ENCODE data around the gene CRTAP. TPM values are rescaled to one million over a fixed set of nuclear protein-coding genes. Genes with fewer than 3 reads are reported as not detected.
"Not testable (repeated sequence)": the region's sequence is repeated elsewhere in the genome, so short reads cannot be mapped to it uniquely, and the experiment has no call there.

Gene CRTAP
- total and polyA plus RNA-seq, 5 donors from 2014 or later, result 44.0 to 112 (median 97.5) TPM

DNA sequence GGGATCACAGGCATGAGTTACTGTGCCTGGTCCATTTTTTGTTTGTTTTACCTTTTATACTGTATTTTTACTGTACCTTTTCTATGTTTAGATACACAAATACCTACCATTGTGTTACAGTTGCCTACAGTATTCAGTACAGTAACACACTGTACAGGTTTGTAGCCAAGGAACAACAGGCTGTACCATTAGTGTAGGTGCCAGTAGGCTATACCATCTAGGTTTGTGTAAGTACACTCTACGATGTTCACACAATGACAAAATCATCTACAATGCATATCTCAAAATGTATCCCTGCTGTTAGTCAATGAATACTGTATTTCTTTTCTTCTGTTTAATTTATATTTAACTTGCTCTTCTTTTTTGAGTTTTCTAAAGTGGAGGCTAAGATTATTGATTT is 67.8 kb downstream of the CRTAP start:
- peaks cover 5 to 12% of the 10 kb centered on the region in 2 experiments for H3K9me3 ChIP-seq (ENCODE audit: control insufficient read depth in 2 of 2, low read length in 2 of 2)
- peaks cover 19% of the 10 kb centered on the region for H3K27me3 Mint-ChIP-seq
- H3K4me1 Mint-ChIP-seq; H3K36me3 Mint-ChIP-seq; H3K27ac ChIP-seq (ENCODE audit: insufficient read depth, low read length, poor library complexity, severe bottlenecking); H3K27ac Mint-ChIP-seq; H3K4me3 Mint-ChIP-seq; H3K36me3 ChIP-seq (ENCODE audit: control insufficient read depth, insufficient read depth, low read length); H3K27me3 ChIP-seq (ENCODE audit: control insufficient read depth, insufficient read depth, low read length); DNase-seq; ATAC-seq (ENCODE audit: low read depth in 2 of 2); H3K4me1 ChIP-seq (ENCODE audit: control insufficient read depth, insufficient read depth, low read length, poor library complexity, severe bottlenecking); H3K4me3 ChIP-seq (ENCODE audit: low read depth, low read length): not testable (repeated sequence)
- H3K9me3 Mint-ChIP-seq, result peaks cover 0 to 20% (median 4%) of the 10 kb centered on the region in 7 donors

DNA sequence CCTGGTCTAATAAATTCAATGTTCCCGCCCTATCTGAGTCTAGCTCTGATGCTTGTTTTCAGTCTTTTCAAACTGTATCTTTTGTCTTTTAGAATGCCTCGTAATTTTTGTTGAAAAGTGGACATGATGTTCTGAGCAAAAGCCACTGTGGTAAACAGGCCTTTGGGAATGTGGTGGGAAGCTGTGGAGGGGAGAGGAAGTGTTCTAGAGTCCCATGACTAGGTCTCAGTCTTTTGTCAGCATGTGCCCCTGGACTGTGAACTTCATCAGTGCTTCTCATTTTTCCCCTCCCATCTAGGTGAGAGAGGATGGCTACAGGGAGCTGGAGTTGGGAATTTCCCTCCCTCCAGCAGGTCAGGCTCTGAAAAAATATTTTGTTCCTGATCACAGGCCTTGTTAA is 71.0 kb downstream of the CRTAP start:
- Histone ChIP-seq H3K36me3 (ENCODE audit: control insufficient read depth, insufficient read depth, low read length) (no peaks in the 10 kb centered on the region), H3K27me3 (ENCODE audit: control insufficient read depth, insufficient read depth, low read length) (peaks cover 3% of the 10 kb centered on the region), H3K9me3 (ENCODE audit: control insufficient read depth in 2 of 2, low read length in 2 of 2) (peaks cover 0 to 4% of the 10 kb centered on the region in 2 experiments), H3K27ac (ENCODE audit: insufficient read depth, low read length, poor library complexity, severe bottlenecking) (no peak overlapping the region), H3K4me3 (ENCODE audit: low read depth, low read length) (no peak overlapping the region), H3K4me1 (ENCODE audit: control insufficient read depth, insufficient read depth, low read length, poor library complexity, severe bottlenecking) (no peaks in the 10 kb centered on the region)
- H3K27me3 Mint-ChIP-seq, result peaks cover 24% of the 10 kb centered on the region
- ATAC-seq (ENCODE audit: low read depth in 2 of 2) (no peak), DNase-seq (no peak)
- H3K36me3 Mint-ChIP-seq, result no peaks in the 10 kb centered on the region
- H3K27ac Mint-ChIP-seq, result no peak overlapping the region
- peaks cover 0 to 12% (median 3%) of the 10 kb centered on the region in 7 donors for H3K9me3 Mint-ChIP-seq
- H3K4me1 Mint-ChIP-seq, result peaks cover 0 to 6% (median 0%) of the 10 kb centered on the region in 4 donors
- no peak overlapping the region for H3K4me3 Mint-ChIP-seq

DNA sequence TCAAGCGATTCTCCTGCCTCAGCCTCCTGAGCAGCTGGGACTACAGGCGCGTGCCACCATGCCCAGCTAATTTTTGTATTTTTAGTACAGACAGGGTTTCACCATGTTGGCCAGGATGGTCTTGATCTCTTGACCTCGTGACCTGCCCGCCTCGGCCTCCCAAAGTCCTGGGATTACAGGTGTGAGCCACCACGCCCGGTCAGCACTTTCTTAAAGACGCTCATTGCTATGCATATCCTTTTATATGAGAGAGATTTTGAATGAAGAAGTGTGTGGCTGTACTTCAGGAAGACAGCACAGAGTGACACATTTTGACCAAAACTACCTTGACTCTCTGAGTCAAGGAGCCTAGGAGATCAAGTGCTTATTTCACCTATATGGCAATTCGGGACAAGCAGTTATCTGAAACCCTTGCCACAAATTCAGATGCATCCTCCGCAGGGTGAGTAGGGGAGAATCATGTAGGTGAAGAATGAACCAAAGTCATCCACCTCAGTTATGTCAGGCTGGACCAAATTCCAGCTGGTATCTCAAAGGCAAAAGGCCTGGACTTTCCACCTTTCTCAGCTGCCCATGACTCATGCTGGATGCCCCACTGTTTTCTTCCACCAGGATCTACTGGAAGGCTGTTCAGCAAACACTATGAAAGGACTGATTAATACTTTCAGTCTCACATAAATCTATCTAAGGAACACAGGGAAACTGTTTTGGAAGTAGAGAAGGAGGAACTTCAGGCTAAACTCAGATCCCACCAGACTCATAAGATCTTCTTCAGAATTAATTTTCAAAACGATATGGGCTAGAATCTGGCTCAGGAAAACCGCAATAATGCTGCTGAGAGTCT is 72.9 kb downstream of the CRTAP start:
- H3K27me3 Mint-ChIP-seq, result peaks cover 22% of the 10 kb centered on the region
- H3K4me3 Mint-ChIP-seq, result no peak overlapping the region
- DNase-seq, result no peak
- Histone ChIP-seq H3K27me3 (ENCODE audit: control insufficient read depth, insufficient read depth, low read length) (peaks cover 3% of the 10 kb centered on the region), H3K4me1 (ENCODE audit: control insufficient read depth, insufficient read depth, low read length, poor library complexity, severe bottlenecking) (no peaks in the 10 kb centered on the region), H3K27ac (ENCODE audit: insufficient read depth, low read length, poor library complexity, severe bottlenecking) (no peak overlapping the region), H3K4me3 (ENCODE audit: low read depth, low read length) (no peak overlapping the region), H3K36me3 (ENCODE audit: control insufficient read depth, insufficient read depth, low read length) (no peaks in the 10 kb centered on the region), H3K9me3 (ENCODE audit: control insufficient read depth in 2 of 2, low read length in 2 of 2) (peaks cover 0 to 4% of the 10 kb centered on the region in 2 experiments)
- ATAC-seq (ENCODE audit: low read depth in 2 of 2), result no peak
- H3K36me3 Mint-ChIP-seq, result no peaks in the 10 kb centered on the region
- H3K9me3 Mint-ChIP-seq, result peaks cover 0 to 12% (median 1%) of the 10 kb centered on the region in 7 donors
- no peak overlapping the region for H3K27ac Mint-ChIP-seq
- H3K4me1 Mint-ChIP-seq, result peaks cover 0 to 6% (median 0%) of the 10 kb centered on the region in 4 donors

DNA sequence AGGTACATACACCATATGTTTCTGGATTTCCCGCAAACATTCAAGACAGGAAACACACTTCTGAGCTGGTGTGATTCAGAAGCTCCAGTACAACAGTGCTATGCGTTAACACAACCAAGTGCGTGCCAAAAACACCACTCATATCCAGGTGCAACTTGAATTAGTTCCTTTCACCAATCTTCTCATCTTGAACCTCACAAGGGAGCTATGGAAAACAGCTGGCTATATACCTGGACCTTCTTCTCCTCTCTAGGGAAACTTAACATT is 73.5 kb downstream of the CRTAP start:
- H3K4me1 Mint-ChIP-seq, result peaks cover 0 to 2% (median 0%) of the 10 kb centered on the region in 4 donors
- no peak for DNase-seq

DNA sequence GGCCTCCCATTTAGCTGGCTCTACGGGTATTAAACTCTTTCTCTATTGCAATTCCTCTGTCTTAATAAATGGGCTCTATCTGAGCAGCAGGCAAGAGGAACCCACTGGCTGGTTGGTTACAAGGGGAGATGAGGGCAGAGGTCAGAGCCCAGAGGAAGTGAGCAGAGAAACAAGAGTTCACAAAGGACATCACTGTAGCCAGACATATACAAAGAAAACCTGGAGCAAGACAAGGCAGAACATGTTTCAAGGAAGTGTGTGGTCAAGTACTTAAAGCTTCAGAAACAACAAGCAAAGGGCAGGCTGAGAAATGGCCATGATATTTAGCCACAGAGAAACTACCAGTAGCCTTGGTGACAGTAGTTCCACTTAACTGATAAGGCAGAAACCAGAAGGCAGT is 80.5 kb downstream of the CRTAP start:
- H3K4me3 ChIP-seq (ENCODE audit: low read depth, low read length), result no peak overlapping the region
- ATAC-seq (ENCODE audit: low read depth in 2 of 2) (no peak), DNase-seq (no peak)
- no peaks in the 10 kb centered on the region for H3K36me3 ChIP-seq (ENCODE audit: control insufficient read depth, insufficient read depth, low read length)
- no peaks in the 10 kb centered on the region for H3K27me3 ChIP-seq (ENCODE audit: control insufficient read depth, insufficient read depth, low read length)
- no peaks in the 10 kb centered on the region for H3K9me3 ChIP-seq (ENCODE audit: control insufficient read depth in 2 of 2, low read length in 2 of 2)
- Mint-ChIP-seq H3K27ac (no peak overlapping the region), H3K4me1 (no peaks in the 10 kb centered on the region), H3K27me3 (no peaks in the 10 kb centered on the region), H3K9me3 (no peaks in the 10 kb centered on the region), H3K36me3 (no peaks in the 10 kb centered on the region), H3K4me3 (no peak overlapping the region)
- no peaks in the 10 kb centered on the region for H3K4me1 ChIP-seq (ENCODE audit: control insufficient read depth, insufficient read depth, low read length, poor library complexity, severe bottlenecking)
- H3K27ac ChIP-seq (ENCODE audit: insufficient read depth, low read length, poor library complexity, severe bottlenecking), result no peak overlapping the region

More for the DNA sequence above, 73.5 kb downstream of the CRTAP start:
- no peak overlapping the region for H3K4me3 ChIP-seq (ENCODE audit: low read depth, low read length)
- no peak for ATAC-seq (ENCODE audit: low read depth in 2 of 2)
- H3K36me3 ChIP-seq (ENCODE audit: control insufficient read depth, insufficient read depth, low read length), result no peaks in the 10 kb centered on the region
- no peak overlapping the region for H3K27ac Mint-ChIP-seq
- H3K27ac ChIP-seq (ENCODE audit: insufficient read depth, low read length, poor library complexity, severe bottlenecking), result no peak overlapping the region
- H3K9me3 ChIP-seq (ENCODE audit: control insufficient read depth in 2 of 2, low read length in 2 of 2), result peaks cover 0 to 3% of the 10 kb centered on the region in 2 experiments
- H3K27me3 Mint-ChIP-seq, result peaks cover 17% of the 10 kb centered on the region
- H3K9me3 Mint-ChIP-seq, result peaks cover 0 to 8% (median under 1%) of the 10 kb centered on the region in 7 donors
- no peaks in the 10 kb centered on the region for H3K4me1 ChIP-seq (ENCODE audit: control insufficient read depth, insufficient read depth, low read length, poor library complexity, severe bottlenecking)
- H3K36me3 Mint-ChIP-seq, result no peaks in the 10 kb centered on the region
- H3K4me3 Mint-ChIP-seq, result no peak overlapping the region
- peaks cover 3% of the 10 kb centered on the region for H3K27me3 ChIP-seq (ENCODE audit: control insufficient read depth, insufficient read depth, low read length)

- H3K4me1 Mint-ChIP-seq, result no peaks in the 10 kb centered on the region
- Histone ChIP-seq H3K4me1 (ENCODE audit: control insufficient read depth, insufficient read depth, low read length, poor library complexity, severe bottlenecking) (no peaks in the 10 kb centered on the region), H3K4me3 (ENCODE audit: low read depth, low read length) (no peak overlapping the region), H3K9me3 (ENCODE audit: control insufficient read depth in 2 of 2, low read length in 2 of 2) (no peaks in the 10 kb centered on the region), H3K27ac (ENCODE audit: insufficient read depth, low read length, poor library complexity, severe bottlenecking) (no peak overlapping the region), H3K27me3 (ENCODE audit: control insufficient read depth, insufficient read depth, low read length) (no peaks in the 10 kb centered on the region), H3K36me3 (ENCODE audit: control insufficient read depth, insufficient read depth, low read length) (no peaks in the 10 kb centered on the region)
- H3K27me3 Mint-ChIP-seq, result no peaks in the 10 kb centered on the region
- DNase-seq (no peak), ATAC-seq (ENCODE audit: low read depth in 2 of 2) (no peak)
- H3K36me3 Mint-ChIP-seq, result no peaks in the 10 kb centered on the region
- H3K27ac Mint-ChIP-seq, result no peak overlapping the region
- H3K9me3 Mint-ChIP-seq, result no peaks in the 10 kb centered on the region
- no peak overlapping the region for H3K4me3 Mint-ChIP-seq
Measured at GRCh38 chr3:33196538-33196937, 82.7 kb downstream of the CRTAP start.

Other genes starting within 250 kb of the CRTAP start
- gene CCR4, start 162.4 kb upstream of the CRTAP start, total RNA-seq, result 366 TPM
- gene CCR4, start 162.4 kb upstream of the CRTAP start, polyA plus RNA-seq, result 100 to 1,000 TPM in 1 of 4 donors, 10 to 100 TPM in 3; 80.8 to 109 (median 93.6) TPM
- gene GLB1, start 16.9 kb upstream of the CRTAP start, total RNA-seq, result 42.2 TPM
- 10 to 100 TPM; 52.7 to 73.2 (median 63.8) TPM for gene GLB1, start 16.9 kb upstream of the CRTAP start, polyA plus RNA-seq
- 11.3 TPM for gene TMPPE, start 16.9 kb upstream of the CRTAP start, total RNA-seq
- gene TMPPE, start 16.9 kb upstream of the CRTAP start, polyA plus RNA-seq, result 1 to 10 TPM in 3 of 4 donors, under 1 TPM in 1; 0.99 to 2.0 (median 1.9) TPM
- not detected for gene SUSD5, start 104.8 kb downstream of the CRTAP start, total RNA-seq
- gene SUSD5, start 104.8 kb downstream of the CRTAP start, polyA plus RNA-seq, result under 1 TPM in 3 of 4 donors, not detected in 1; 0.22 to 0.28 (median 0.25) TPM
- gene FBXL2, start 163.4 kb downstream of the CRTAP start, total RNA-seq, result not detected
- under 1 TPM in 1 of 4 donors, not detected in 3; 0.05 TPM for gene FBXL2, start 163.4 kb downstream of the CRTAP start, polyA plus RNA-seq